Embryonic facial prominence (tissue), 1 donor: ENCODE results near the gene CASP1.
"Not testable (repeated sequence)": the region's sequence is repeated elsewhere in the genome, so short reads cannot be mapped to it uniquely, and the experiment has no call there.

ENCODE experiments used
- DNase-seq: peaks from one replicate; pipeline ENCODE4 v3.0.0-alpha.2; 2016; ENCODE audit errors: extremely low spot score

CASP1 gene

GRCh38 chr11:105034813-105035620, at the start of gene CASP1:
TSS of gene CASP1 (minus strand) at chr11:105035144. CDS start at chr11:105035113, 31 bp downstream.
- no peak for DNase-seq

GRCh38 chr11:105081412-105082150, 46.6 kb upstream of the CASP1 start:
- DNase-seq: no peak

- DNase-seq: not testable (repeated sequence)
Measured at GRCh38 chr11:105080171-105080906, 45.4 kb upstream of the CASP1 start.

GRCh38 chr11:105078283-105078682, 43.3 kb upstream of the CASP1 start:
- DNase-seq: no peak

- not testable (repeated sequence) for DNase-seq
Measured at GRCh38 chr11:105077141-105077790, 42.3 kb upstream of the CASP1 start.

- no peak for DNase-seq
Measured at GRCh38 chr11:105074166-105074530, 39.2 kb upstream of the CASP1 start.

GRCh38 chr11:105073456-105074165, 38.7 kb upstream of the CASP1 start:
- DNase-seq: no peak

- DNase-seq: not testable (repeated sequence)
Measured at GRCh38 chr11:105072080-105072479, 37.1 kb upstream of the CASP1 start.

GRCh38 chr11:105071089-105071732, 36.3 kb upstream of the CASP1 start:
- no peak for DNase-seq

GRCh38 chr11:105070306-105070705, 35.4 kb upstream of the CASP1 start:
- DNase-seq: no peak

- DNase-seq: not testable (repeated sequence)
Measured at GRCh38 chr11:105069749-105070148, 34.8 kb upstream of the CASP1 start.

- not testable (repeated sequence) for DNase-seq
Measured at GRCh38 chr11:105063245-105063941, 28.4 kb upstream of the CASP1 start.

- no peak for DNase-seq
Measured at GRCh38 chr11:105057432-105057831, 22.5 kb upstream of the CASP1 start.

- no peak for DNase-seq
Measured at GRCh38 chr11:105056446-105056845, 21.5 kb upstream of the CASP1 start.

- DNase-seq: no peak
Measured at GRCh38 chr11:105054723-105055493, 20.0 kb upstream of the CASP1 start.

- DNase-seq: no peak
Measured at GRCh38 chr11:105052487-105052886, 17.5 kb upstream of the CASP1 start.

GRCh38 chr11:105051559-105051958, 16.6 kb upstream of the CASP1 start:
- no peak for DNase-seq

GRCh38 chr11:105049481-105049880, 14.5 kb upstream of the CASP1 start:
- DNase-seq: no peak

- no peak for DNase-seq
Measured at GRCh38 chr11:105046898-105047579, 12.1 kb upstream of the CASP1 start.
